ENCODE data around the gene FOXF1.
A peak's percentile ranks its signal among the peaks of the same experiment; 100 is the strongest.

The FOXF1 gene

GRCh38 chr16:86557587-86557986 is 47.3 kb downstream of the FOXF1 start:
- Mint-ChIP-seq H3K4me3 (no peak overlapping the region), H3K9me3 (no peaks in the 10 kb centered on the region)

GRCh38 chr16:86558355-86559193 is 48.2 kb downstream of the FOXF1 start:
- Mint-ChIP-seq H3K36me3 (ENCODE audit: low read depth) (peaks cover 7% of the 10 kb centered on the region), H3K4me3 (no peak overlapping the region), H3K4me1 (ENCODE audit: low read depth) (peaks cover 24% of the 10 kb centered on the region), H3K9me3 (no peaks in the 10 kb centered on the region), H3K27ac (no peak overlapping the region), H3K27me3 (peaks cover 20% of the 10 kb centered on the region)

More at GRCh38 chr16:86557587-86557986, 47.3 kb downstream of the FOXF1 start:
- Mint-ChIP-seq H3K4me1 (ENCODE audit: low read depth) (peaks cover 25% of the 10 kb centered on the region), H3K36me3 (ENCODE audit: low read depth) (peaks cover 11% of the 10 kb centered on the region), H3K27ac (no peak overlapping the region), H3K27me3 (peaks cover 11% of the 10 kb centered on the region)

- no peaks in the 10 kb centered on the region for H3K9me3 Mint-ChIP-seq
- peaks cover 33% of the 10 kb centered on the region for H3K27me3 Mint-ChIP-seq
- no peak overlapping the region for H3K4me3 Mint-ChIP-seq
- H3K36me3 Mint-ChIP-seq (ENCODE audit: low read depth), result no peaks in the 10 kb centered on the region
- H3K27ac Mint-ChIP-seq, result no peak overlapping the region
- peaks cover 21% of the 10 kb centered on the region for H3K4me1 Mint-ChIP-seq (ENCODE audit: low read depth)
These were observed 49.5 kb downstream of the FOXF1 start for GRCh38 chr16:86559802-86560305.

- peaks cover 9% of the 10 kb centered on the region for H3K4me1 Mint-ChIP-seq (ENCODE audit: low read depth)
- no peaks in the 10 kb centered on the region for H3K36me3 Mint-ChIP-seq (ENCODE audit: low read depth)
- H3K9me3 Mint-ChIP-seq, result no peaks in the 10 kb centered on the region
- H3K4me3 Mint-ChIP-seq, result no peak overlapping the region
- H3K27me3 Mint-ChIP-seq, result peaks cover 49% of the 10 kb centered on the region
- no peak overlapping the region for H3K27ac Mint-ChIP-seq
These were observed 52.0 kb downstream of the FOXF1 start for GRCh38 chr16:86562356-86562755.

GRCh38 chr16:86563469-86564345 is 53.4 kb downstream of the FOXF1 start:
- Mint-ChIP-seq H3K27ac (no peak overlapping the region), H3K4me3 (peak overlapping the region; percentile 10), H3K27me3 (peaks cover 54% of the 10 kb centered on the region)

More at GRCh38 chr16:86563469-86564345, 53.4 kb downstream of the FOXF1 start:
- Mint-ChIP-seq H3K9me3 (no peaks in the 10 kb centered on the region), H3K36me3 (ENCODE audit: low read depth) (no peaks in the 10 kb centered on the region), H3K4me1 (ENCODE audit: low read depth) (peaks cover 9% of the 10 kb centered on the region)
